CD14-positive monocyte (primary cell): ENCODE measurements around the gene TCP10L. TPM values are rescaled to one million over a fixed set of nuclear protein-coding genes. Genes with fewer than 3 reads are reported as not detected.

Experiments used
- DNase-seq, 3 donors: peaks; one replicate each; pipeline ENCODE4 v3.0.0-alpha.2; 2011 to 2022
- H2AFZ ChIP-seq: 2 replicates; pipeline ENCODE4 v1.6.0; 2012; ENCODE audit warnings: mild to moderate bottlenecking, low read depth, low read length, inconsistent platforms; ENCODE audit not compliant: insufficient read depth, poor library complexity, severe bottlenecking
- H3K27ac ChIP-seq, 2 donors: 1 replicate in 1 of 2; 2 replicates in 1 of 2; pipeline ENCODE4 v1.5.1; 2012 to 2013; ENCODE audit warnings: low read length in 2 of 2, control low read depth in 1 of 2, inconsistent platforms in 1 of 2, low read depth in 1 of 2, mild to moderate bottlenecking in 1 of 2
- H3K27me3 ChIP-seq, 2 donors: one replicate each; pipeline versions ENCODE4 v1.6.0 to v1.6.1; 2011 to 2013; ENCODE audit warnings: low read length in 2 of 2; ENCODE audit not compliant: control insufficient read depth in 2 of 2, insufficient read depth in 2 of 2
- H3K36me3 ChIP-seq, 2 donors: replicated peaks in 1 of 2; 1 replicate in 1 of 2; 2 replicates in 1 of 2; pipeline versions ENCODE4 v1.5.1 to v1.6.1; 2012 to 2013; ENCODE audit warnings: low read length in 2 of 2, control low read depth in 1 of 2, inconsistent platforms in 1 of 2, mild to moderate bottlenecking in 1 of 2; ENCODE audit not compliant: insufficient read depth in 2 of 2, control insufficient read depth in 1 of 2
- H3K4me1 ChIP-seq, 2 donors: 1 replicate in 1 of 2; 2 replicates in 1 of 2; pipeline versions ENCODE4 v1.5.1 to v1.6.1; 2012 to 2013; ENCODE audit warnings: low read length in 2 of 2, control low read depth in 1 of 2, inconsistent platforms in 1 of 2, mild to moderate bottlenecking in 1 of 2, moderate library complexity in 1 of 2; ENCODE audit not compliant: insufficient read depth in 2 of 2, control insufficient read depth in 1 of 2
- H3K4me2 ChIP-seq: replicated peaks from 2 replicates; pipeline ENCODE3; 2012; ENCODE audit warnings: low read length, moderate library complexity, mild to moderate bottlenecking; ENCODE audit not compliant: poor library complexity, severe bottlenecking; ENCODE audit errors: extremely low read depth
- H3K4me3 ChIP-seq, 3 experiments: fragments of 200-600 bp in 1 of 3; sonication (generic) in 1 of 3; replicated peaks in 1 of 3; 1 replicate in 2 of 3; 2 replicates in 1 of 3; pipeline ENCODE4 v1.5.1; 2011 to 2013; ENCODE audit warnings: low read length in 3 of 3, mild to moderate bottlenecking in 3 of 3, control low read depth in 2 of 3, low read depth in 2 of 3, inconsistent platforms in 1 of 3, moderate library complexity in 1 of 3
- H3K79me2 ChIP-seq: 2 replicates; pipeline ENCODE4 v1.6.0; 2012; ENCODE audit warnings: mild to moderate bottlenecking, control low read depth, inconsistent platforms, low read length, moderate library complexity; ENCODE audit not compliant: insufficient read depth
- H3K9ac ChIP-seq: 2 replicates; pipeline ENCODE4 v1.6.0; 2017; ENCODE audit warnings: low read length, mild to moderate bottlenecking; ENCODE audit not compliant: insufficient read depth, poor library complexity, severe bottlenecking
- H3K9me3 ChIP-seq, 2 donors: replicated peaks in 1 of 2; 1 replicate in 1 of 2; 2 replicates in 1 of 2; pipeline versions ENCODE4 v1.5.1 to v1.6.1; 2012 to 2013; ENCODE audit warnings: low read length in 2 of 2, control low read depth in 1 of 2; ENCODE audit not compliant: control insufficient read depth in 1 of 2, insufficient read depth in 1 of 2
- H4K20me1 ChIP-seq: 2 replicates; pipeline ENCODE4 v1.6.0; 2012; ENCODE audit warnings: mild to moderate bottlenecking, low read length, control low read depth, moderate library complexity; ENCODE audit not compliant: insufficient read depth
- H3K27ac Mint-ChIP-seq, 7 donors: one replicate each; pipeline ENCODE4 v1.8.0; 2020; ENCODE audit warnings: mild to moderate bottlenecking in 7 of 7, mixed read lengths in 7 of 7, moderate library complexity in 6 of 7, inconsistent platforms in 2 of 7
- H3K27me3 Mint-ChIP-seq, 3 donors: one replicate each; pipeline ENCODE4 v1.8.0; 2021 to 2022; ENCODE audit warnings: low read depth in 3 of 3, mild to moderate bottlenecking in 3 of 3, mixed read lengths in 3 of 3, moderate library complexity in 3 of 3, inconsistent platforms in 1 of 3
- H3K36me3 Mint-ChIP-seq, 2 donors: one replicate each; pipeline ENCODE4 v1.8.0; 2020; ENCODE audit warnings: mixed read lengths in 2 of 2, inconsistent platforms in 1 of 2, mild to moderate bottlenecking in 1 of 2
- H3K4me1 Mint-ChIP-seq: one replicate; pipeline ENCODE4 v1.8.0; 2020; ENCODE audit warnings: mild to moderate bottlenecking, mixed read lengths
- H3K4me3 Mint-ChIP-seq, 2 donors: one replicate each; pipeline ENCODE4 v1.8.0; 2020; ENCODE audit warnings: mild to moderate bottlenecking in 2 of 2, mixed read lengths in 2 of 2, moderate library complexity in 1 of 2
- H3K9me3 Mint-ChIP-seq, 7 donors: one replicate each; pipeline ENCODE4 v1.8.0; 2020 to 2022; ENCODE audit warnings: mixed read lengths in 7 of 7, mild to moderate bottlenecking in 6 of 7, moderate library complexity in 6 of 7, inconsistent platforms in 2 of 7
- CTCF ChIP-seq: fragments of 200-600 bp; IDR thresholded peaks from one replicate; pipeline ENCODE4 v1.8.0; 2022; ENCODE audit warnings: antibody characterized with exemption, mild to moderate bottlenecking
- WGBS: methylation state at CpG from one replicate; pipeline ENCODE4 v1.1.5; 2013; ENCODE audit warnings: missing lambda C conversion rate; ENCODE audit not compliant: insufficient coverage; 5-methylcytosine and 5-hydroxymethylcytosine counted together
- intact Hi-C, 2 donors: fragments of 100-400 bp; cut with micrococcal nuclease; formaldehyde crosslinking; loops; one replicate each; pipeline versions ENCODE4 v1.15.0 to v1.15.1; 2023
- polyA plus RNA-seq, 3 donors: library from polyadenylated mRNA; depleted of rRNA in 1 of 3; unstranded in 2 of 3; stranded (reverse) in 1 of 3; fragments of 300-500 nt in 2 of 3; fragments of >200 nt in 1 of 3; fragmentation: Illumina TruSeq in 2 of 3; gene quantifications; 1 replicate in 2 of 3; 2 replicates in 1 of 3; pipeline ENCODE4 v1.2.3, GENCODE V29; 2012 to 2021

TCP10L gene
- polyA plus RNA-seq, 3 donors: 0.07 to 0.41 (median 0.12) TPM

- H3K36me3 Mint-ChIP-seq: no peaks in the 10 kb centered on the region
- no peak overlapping the region for H3K9ac ChIP-seq
- no peaks in the 10 kb centered on the region for H3K36me3 ChIP-seq
- H3K27ac Mint-ChIP-seq: no peak overlapping the region
- WGBS: no CpG with 5 or more reads among the region's 3 CpGs
- DNase-seq: no peak
- H4K20me1 ChIP-seq: no peaks in the 10 kb centered on the region
- no peaks in the 10 kb centered on the region for H3K79me2 ChIP-seq
- H2AFZ ChIP-seq: no peak overlapping the region
- no peak overlapping the region for H3K4me3 Mint-ChIP-seq
- no peaks in the 10 kb centered on the region for H3K4me1 ChIP-seq
- no peak overlapping the region for H3K4me2 ChIP-seq
- TF ChIP-seq CTCF: no peak
- peaks cover 0 to 2% (median 0%) of the 10 kb centered on the region in 3 donors for H3K27me3 Mint-ChIP-seq
- H3K9me3 Mint-ChIP-seq: peaks cover 4 to 13% (median 9%) of the 10 kb centered on the region in 7 donors
- H3K4me3 ChIP-seq: no peak overlapping the region
- no peaks in the 10 kb centered on the region for H3K4me1 Mint-ChIP-seq
- intact Hi-C loops: loop anchor here in 1 of 2 donors (5.0 kb wide), 1 partner anchor 149 kb away; the partner anchor contains the start of gene EVA1C
- no peaks in the 10 kb centered on the region for H3K9me3 ChIP-seq
- no peaks in the 10 kb centered on the region for H3K27me3 ChIP-seq
- no peak overlapping the region for H3K27ac ChIP-seq
These were observed 24.4 kb downstream of the TCP10L start for GRCh38 chr21:32560896-32561295.

- Mint-ChIP-seq H3K27ac (no peak overlapping the region), H3K9me3 (no peaks in the 10 kb centered on the region)
- H2AFZ ChIP-seq: no peak overlapping the region
These were observed 26.2 kb downstream of the TCP10L start for GRCh38 chr21:32559006-32559610.

More at GRCh38 chr21:32559006-32559610, 26.2 kb downstream of the TCP10L start:
- no peaks in the 10 kb centered on the region for H3K36me3 Mint-ChIP-seq
- Histone ChIP-seq H3K4me2 (no peak overlapping the region), H3K27ac (no peak overlapping the region), H3K4me3 (no peak overlapping the region), H3K79me2 (no peaks in the 10 kb centered on the region), H3K27me3 (no peaks in the 10 kb centered on the region), H3K36me3 (no peaks in the 10 kb centered on the region), H3K9me3 (no peaks in the 10 kb centered on the region), H3K4me1 (no peaks in the 10 kb centered on the region), H4K20me1 (no peaks in the 10 kb centered on the region), H3K9ac (no peak overlapping the region)
- H3K27me3 Mint-ChIP-seq: no peaks in the 10 kb centered on the region
- H3K4me3 Mint-ChIP-seq: no peak overlapping the region
- intact Hi-C loops: no loop called here
- H3K4me1 Mint-ChIP-seq: no peaks in the 10 kb centered on the region
- 90% methylated on average over 2 of the region's 6 CpGs for WGBS
- DNase-seq: no peak
- no peak for TF ChIP-seq CTCF
